Kidney (tissue), 14 donors: ENCODE measurements around the gene SPTBN4. TPM values are rescaled to one million over a fixed set of nuclear protein-coding genes. Genes with fewer than 3 reads are reported as not detected.

Source experiments
- DNase-seq, 5 donors: peaks; one replicate each; pipeline ENCODE4 v3.0.0-alpha.2; 2013 to 2020
- FAIRE-seq: peaks from 2 replicates; lab custom pipeline; 2012; peaks lifted over from hg19 to GRCh38; lab: Jason Lieb, UNC
- H3K27ac ChIP-seq, 2 donors: one replicate each; pipeline ENCODE4 v1.7.0; 2013; ENCODE audit warnings: low read depth in 2 of 2, low read length in 2 of 2, inconsistent platforms in 1 of 2
- H3K27me3 ChIP-seq: one replicate; pipeline ENCODE4 v1.7.1; 2013; ENCODE audit warnings: low read length, inconsistent platforms; ENCODE audit not compliant: control insufficient read depth, insufficient read depth
- H3K36me3 ChIP-seq, 3 donors: one replicate each; pipeline versions ENCODE4 v1.7.0 to v1.7.1; 2013; ENCODE audit warnings: low read length in 3 of 3, control low read depth in 1 of 3, inconsistent platforms in 1 of 3; ENCODE audit not compliant: insufficient read depth in 3 of 3, control insufficient read depth in 2 of 3
- H3K4me1 ChIP-seq, 3 donors: one replicate each; pipeline versions ENCODE4 v1.7.0 to v1.7.1; 2013; ENCODE audit warnings: low read length in 3 of 3, inconsistent platforms in 1 of 3, low read depth in 1 of 3; ENCODE audit not compliant: control insufficient read depth in 2 of 3, insufficient read depth in 2 of 3
- H3K4me3 ChIP-seq, 3 donors: one replicate each; pipeline versions ENCODE4 v1.7.0 to v1.8.1; 2013; ENCODE audit warnings: low read length in 3 of 3, control low read depth in 1 of 3, inconsistent platforms in 1 of 3
- H3K9ac ChIP-seq, 3 donors: one replicate each; pipeline versions ENCODE4 v1.7.0 to v1.7.1; 2013; ENCODE audit warnings: low read length in 3 of 3, control low read depth in 1 of 3, inconsistent platforms in 1 of 3
- H3K9me3 ChIP-seq, 3 donors: one replicate each; pipeline versions ENCODE4 v1.7.0 to v1.7.1; 2013; ENCODE audit warnings: low read length in 3 of 3, control low read depth in 1 of 3, inconsistent platforms in 1 of 3; ENCODE audit not compliant: control insufficient read depth in 2 of 3, insufficient read depth in 1 of 3
- intact Hi-C: fragments of 100-400 bp; cut with DNase I; formaldehyde crosslinking; loops from one replicate; pipeline ENCODE4 v1.11.1; 2022
- polyA plus RNA-seq: library from polyadenylated mRNA; stranded (reverse); fragments of 350-450 nt; fragmentation: Illumina TruSeq; extraction: RNeasy Lipid Tissue Mini Kit (QIAGEN cat#74804); gene quantifications from one replicate; pipeline ENCODE4 v1.2.3, GENCODE V29; 2014; ENCODE audit warnings: low read depth, low replicate concordance; ENCODE audit not compliant: insufficient read depth
- total RNA-seq: library from RNA; stranded (reverse); fragmentation: NEBNext Ultra II Directional; extraction: Animal tissue kit (Norgen Biotek cat#: 25700); gene quantifications from one replicate; pipeline ENCODE4 v1.2.1, GENCODE V29; 2021
- TF ChIP-seq, protein P1 (sequence below): IDR thresholded peaks from 3 replicates; pipeline ENCODE4 v1.5.1; 2012; ENCODE audit warnings: mild to moderate bottlenecking, moderate library complexity, borderline replicate concordance; ENCODE audit not compliant: insufficient read depth; ENCODE audit errors: extremely low read depth
- donor health status: control.
- donor health status: control.
- donor health status: control.
- donor health status: control.
- donor health status: control.
- donor health status: DM: yes; HTN: yes; CAD: no.
- donor health status: Normal renal cell carcinoma (clear cell type).

SPTBN4 gene
- total and polyA plus RNA-seq, 2 donors from 2014 or later: 0.82 to 4.6 TPM

DNA sequence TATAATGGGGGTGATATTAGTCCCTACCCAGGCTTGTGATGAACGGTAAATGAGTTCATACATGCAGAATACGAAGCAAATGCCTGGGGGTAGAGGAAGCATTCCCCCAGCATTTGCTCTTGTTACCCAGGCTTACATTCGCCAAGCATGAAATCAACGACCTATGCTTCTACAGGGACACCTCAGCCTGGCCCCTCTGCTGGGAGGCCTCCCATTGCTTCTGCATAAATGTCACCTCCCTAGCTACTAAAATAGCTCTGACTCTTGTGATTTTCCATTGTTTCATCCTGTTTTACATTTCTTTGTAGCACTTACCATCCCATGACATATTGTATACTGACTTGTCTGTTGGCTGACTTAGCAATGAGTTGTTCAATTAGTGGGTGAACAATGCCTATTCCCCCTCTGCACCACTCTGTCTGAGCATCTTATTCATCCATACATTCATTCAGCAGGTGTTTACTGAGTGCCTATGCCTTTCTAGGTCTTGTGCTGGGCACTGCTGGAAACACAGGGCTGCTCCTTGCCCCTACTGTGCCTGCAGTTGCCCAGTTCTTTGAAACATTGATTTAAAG lies 47.0 kb downstream of the SPTBN4 start:
- no peak for DNase-seq
- intact Hi-C loops: no loop called here
- H3K9ac ChIP-seq: no peak overlapping the region
- peaks cover 22% of the 10 kb centered on the region for H3K27me3 ChIP-seq
- no peaks in the 10 kb centered on the region for H3K9me3 ChIP-seq
- TF ChIP-seq, protein P1, sequence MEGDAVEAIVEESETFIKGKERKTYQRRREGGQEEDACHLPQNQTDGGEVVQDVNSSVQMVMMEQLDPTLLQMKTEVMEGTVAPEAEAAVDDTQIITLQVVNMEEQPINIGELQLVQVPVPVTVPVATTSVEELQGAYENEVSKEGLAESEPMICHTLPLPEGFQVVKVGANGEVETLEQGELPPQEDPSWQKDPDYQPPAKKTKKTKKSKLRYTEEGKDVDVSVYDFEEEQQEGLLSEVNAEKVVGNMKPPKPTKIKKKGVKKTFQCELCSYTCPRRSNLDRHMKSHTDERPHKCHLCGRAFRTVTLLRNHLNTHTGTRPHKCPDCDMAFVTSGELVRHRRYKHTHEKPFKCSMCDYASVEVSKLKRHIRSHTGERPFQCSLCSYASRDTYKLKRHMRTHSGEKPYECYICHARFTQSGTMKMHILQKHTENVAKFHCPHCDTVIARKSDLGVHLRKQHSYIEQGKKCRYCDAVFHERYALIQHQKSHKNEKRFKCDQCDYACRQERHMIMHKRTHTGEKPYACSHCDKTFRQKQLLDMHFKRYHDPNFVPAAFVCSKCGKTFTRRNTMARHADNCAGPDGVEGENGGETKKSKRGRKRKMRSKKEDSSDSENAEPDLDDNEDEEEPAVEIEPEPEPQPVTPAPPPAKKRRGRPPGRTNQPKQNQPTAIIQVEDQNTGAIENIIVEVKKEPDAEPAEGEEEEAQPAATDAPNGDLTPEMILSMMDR: no peak
- no peak overlapping the region for H3K4me3 ChIP-seq
- no peaks in the 10 kb centered on the region for H3K36me3 ChIP-seq
- no peak for FAIRE-seq
- no peak overlapping the region for H3K27ac ChIP-seq
- H3K4me1 ChIP-seq: peaks cover 0 to 4% (median 0%) of the 10 kb centered on the region in 3 donors

DNA sequence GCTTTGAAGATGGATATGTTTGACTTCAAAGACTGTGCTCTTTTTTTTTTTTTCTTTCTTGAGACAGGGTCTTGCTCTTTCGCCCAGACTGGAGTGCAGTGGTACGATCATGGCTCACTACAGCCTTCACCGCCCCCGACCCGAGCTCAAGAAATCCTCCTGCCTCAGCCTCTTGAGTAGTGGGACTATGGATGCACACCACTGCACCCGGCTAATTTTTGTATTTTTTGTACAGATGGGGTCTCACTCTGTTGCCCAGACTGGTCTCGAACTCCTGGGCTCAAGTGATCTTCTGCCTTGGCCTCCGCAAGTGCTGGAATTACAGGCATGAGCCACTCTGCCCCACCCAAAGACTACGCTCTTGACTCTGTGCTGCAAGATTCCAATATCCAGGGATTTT lies 50.4 kb downstream of the SPTBN4 start:
- TF ChIP-seq, protein P1: no peak
- peaks cover 26% of the 10 kb centered on the region for H3K27me3 ChIP-seq
- no peak overlapping the region for H3K4me3 ChIP-seq
- no peak for FAIRE-seq
- H3K27ac ChIP-seq: no peak overlapping the region
- no peak for DNase-seq
- H3K9ac ChIP-seq: no peak overlapping the region
- intact Hi-C loops: no loop called here
- no peaks in the 10 kb centered on the region for H3K9me3 ChIP-seq
- peaks cover 0 to 4% (median 0%) of the 10 kb centered on the region in 3 donors for H3K4me1 ChIP-seq
- H3K36me3 ChIP-seq: no peaks in the 10 kb centered on the region

DNA sequence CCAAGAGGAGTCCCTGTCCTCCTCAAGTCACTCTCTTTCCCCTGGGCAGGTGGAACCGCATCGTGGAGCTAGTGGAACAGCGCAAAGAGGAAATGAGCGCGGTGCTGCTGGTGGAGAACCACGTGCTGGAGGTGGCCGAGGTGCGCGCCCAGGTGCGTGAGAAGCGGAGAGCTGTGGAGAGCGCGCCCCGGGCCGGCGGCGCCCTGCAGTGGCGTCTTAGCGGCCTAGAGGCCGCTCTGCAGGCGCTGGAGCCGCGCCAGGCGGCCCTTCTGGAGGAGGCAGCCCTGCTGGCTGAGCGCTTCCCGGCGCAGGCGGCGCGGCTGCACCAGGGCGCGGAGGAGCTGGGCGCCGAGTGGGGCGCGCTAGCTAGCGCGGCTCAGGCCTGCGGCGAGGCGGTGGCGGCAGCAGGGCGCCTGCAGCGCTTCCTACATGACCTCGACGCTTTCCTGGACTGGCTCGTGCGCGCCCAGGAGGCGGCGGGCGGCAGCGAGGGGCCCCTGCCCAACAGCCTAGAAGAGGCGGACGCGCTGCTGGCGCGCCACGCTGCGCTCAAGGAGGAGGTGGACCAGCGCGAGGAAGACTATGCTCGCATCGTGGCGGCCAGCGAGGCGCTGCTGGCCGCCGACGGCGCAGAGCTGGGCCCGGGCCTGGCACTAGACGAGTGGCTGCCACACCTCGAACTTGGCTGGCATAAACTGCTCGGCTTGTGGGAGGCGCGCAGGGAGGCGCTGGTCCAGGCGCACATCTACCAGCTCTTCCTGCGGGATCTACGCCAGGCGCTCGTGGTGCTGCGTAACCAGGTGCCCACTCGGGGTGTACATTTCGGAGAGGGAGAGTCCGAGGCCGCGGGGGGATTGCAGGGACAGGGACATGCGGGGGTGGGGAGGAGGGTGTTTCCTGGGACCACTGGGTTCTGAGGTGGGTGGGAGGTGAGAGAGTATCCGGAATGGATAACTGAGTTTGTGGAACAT lies 52.8 kb downstream of the SPTBN4 start:
- Histone ChIP-seq H3K27me3 (peaks cover 9% of the 10 kb centered on the region), H3K9me3 (no peaks in the 10 kb centered on the region), H3K4me1 (no peaks in the 10 kb centered on the region), H3K36me3 (no peaks in the 10 kb centered on the region), H3K4me3 (no peak overlapping the region), H3K9ac (no peak overlapping the region), H3K27ac (no peak overlapping the region)
- no peak for FAIRE-seq
- TF ChIP-seq, protein P1: no peak
- no peak for DNase-seq
- intact Hi-C loops: no loop called here
